RWPE2 (cell line): ENCODE data around the gene PLEKHM3.

ENCODE experiments used
- ATAC-seq: fragments of 200-7000 bp; cut with Tn5 transposase; 3 replicates; pipeline ENCODE4 v1.9.1; 2021; ENCODE audit warnings: low read depth
- DNase-seq: peaks from one replicate; pipeline ENCODE4 v3.0.0-alpha.2; 2020; ENCODE audit warnings: low spot score
- H3K27ac ChIP-seq: fragments of 450-650 bp; 2 replicates; pipeline ENCODE4 v1.5.1; 2017; ENCODE audit warnings: mild to moderate bottlenecking; ENCODE audit not compliant: poor library complexity, severe bottlenecking
- H3K27me3 ChIP-seq: fragments of 250-450 bp; sonication (Bioruptor Pico); 2 replicates; pipeline ENCODE4 v1.5.1; 2021; ENCODE audit warnings: mild to moderate bottlenecking, moderate library complexity; ENCODE audit not compliant: insufficient read depth, poor library complexity, severe bottlenecking
- H3K36me3 ChIP-seq: fragments of 250-450 bp; sonication (Bioruptor Pico); 2 replicates; pipeline ENCODE4 v1.5.1; 2020; ENCODE audit warnings: low read depth, mild to moderate bottlenecking, moderate library complexity
- H3K4me1 ChIP-seq: fragments of 250-450 bp; sonication (Bioruptor Pico); 2 replicates; pipeline ENCODE4 v1.5.1; 2021; ENCODE audit warnings: mild to moderate bottlenecking, moderate library complexity; ENCODE audit not compliant: insufficient read depth, poor library complexity, severe bottlenecking
- H3K4me3 ChIP-seq: fragments of 250-450 bp; sonication (Bioruptor Pico); 2 replicates; pipeline ENCODE4 v1.5.1; 2021; ENCODE audit warnings: mild to moderate bottlenecking, moderate library complexity; ENCODE audit not compliant: severe bottlenecking
- H3K9me3 ChIP-seq: fragments of 250-450 bp; sonication (Bioruptor Pico); 2 replicates; pipeline ENCODE4 v1.5.1; 2021; ENCODE audit warnings: mild to moderate bottlenecking, moderate library complexity; ENCODE audit not compliant: severe bottlenecking
- CTCF ChIP-seq: fragments of 450-650 bp; IDR thresholded peaks from one replicate; pipeline ENCODE4 v1.5.1; 2017; ENCODE audit warnings: mild to moderate bottlenecking, moderate library complexity; ENCODE audit not compliant: poor library complexity, severe bottlenecking

The PLEKHM3 gene

GRCh38 chr2:207975921-207976320 lies 49.4 kb downstream of the PLEKHM3 start:
- DNase-seq (no peak), ATAC-seq (no peak)
- H3K4me1 ChIP-seq, result no peaks in the 10 kb centered on the region
- no peak overlapping the region for H3K27ac ChIP-seq
- H3K4me3 ChIP-seq, result no peak overlapping the region
- TF ChIP-seq CTCF, result no peak
- H3K9me3 ChIP-seq, result no peaks in the 10 kb centered on the region
- H3K36me3 ChIP-seq, result no peaks in the 10 kb centered on the region
- no peaks in the 10 kb centered on the region for H3K27me3 ChIP-seq

GRCh38 chr2:207974216-207974605 lies 51.1 kb downstream of the PLEKHM3 start:
- H3K36me3 ChIP-seq, result no peaks in the 10 kb centered on the region
- TF ChIP-seq CTCF, result no peak
- 0 out of 3 replicates have a peak, but pooled peaks have one; percentile 25 for ATAC-seq
- DNase-seq, result no peak
- no peaks in the 10 kb centered on the region for H3K9me3 ChIP-seq
- H3K27ac ChIP-seq, result no peak overlapping the region
- H3K4me1 ChIP-seq, result no peaks in the 10 kb centered on the region
- no peak overlapping the region for H3K4me3 ChIP-seq
- no peaks in the 10 kb centered on the region for H3K27me3 ChIP-seq

- Histone ChIP-seq H3K36me3 (no peaks in the 10 kb centered on the region), H3K4me3 (no peak overlapping the region), H3K27ac (no peak overlapping the region), H3K9me3 (no peaks in the 10 kb centered on the region), H3K27me3 (no peaks in the 10 kb centered on the region), H3K4me1 (no peaks in the 10 kb centered on the region)
- DNase-seq, result no peak
- TF ChIP-seq CTCF, result no peak
- ATAC-seq, result no peak
Measured at GRCh38 chr2:207970826-207971180, 54.5 kb downstream of the PLEKHM3 start.

- TF ChIP-seq CTCF, result no peak
- Histone ChIP-seq H3K36me3 (no peaks in the 10 kb centered on the region), H3K27ac (no peak overlapping the region), H3K4me3 (no peak overlapping the region), H3K9me3 (no peaks in the 10 kb centered on the region), H3K4me1 (no peaks in the 10 kb centered on the region), H3K27me3 (no peaks in the 10 kb centered on the region)
- no peak for ATAC-seq
- no peak for DNase-seq
Measured at GRCh38 chr2:207970147-207970825, 55.0 kb downstream of the PLEKHM3 start.

- Histone ChIP-seq H3K4me3 (no peak overlapping the region), H3K27me3 (no peaks in the 10 kb centered on the region), H3K9me3 (no peaks in the 10 kb centered on the region), H3K4me1 (no peaks in the 10 kb centered on the region), H3K27ac (no peak overlapping the region), H3K36me3 (no peaks in the 10 kb centered on the region)
- ATAC-seq (no peak), DNase-seq (no peak)
- TF ChIP-seq CTCF, result no peak
Measured at GRCh38 chr2:207969249-207969648, 56.1 kb downstream of the PLEKHM3 start.
